CD4-positive, alpha-beta T cell treated with Interleukin-12 subunit alpha and Interleukin-12 subunit beta, for 1 hour (primary cell): ENCODE measurements around the gene STAT1.

Source experiments
- DNase-seq: peaks from one replicate; pipeline ENCODE4 v3.0.0-alpha.2; 2020

The STAT1 gene

DNA sequence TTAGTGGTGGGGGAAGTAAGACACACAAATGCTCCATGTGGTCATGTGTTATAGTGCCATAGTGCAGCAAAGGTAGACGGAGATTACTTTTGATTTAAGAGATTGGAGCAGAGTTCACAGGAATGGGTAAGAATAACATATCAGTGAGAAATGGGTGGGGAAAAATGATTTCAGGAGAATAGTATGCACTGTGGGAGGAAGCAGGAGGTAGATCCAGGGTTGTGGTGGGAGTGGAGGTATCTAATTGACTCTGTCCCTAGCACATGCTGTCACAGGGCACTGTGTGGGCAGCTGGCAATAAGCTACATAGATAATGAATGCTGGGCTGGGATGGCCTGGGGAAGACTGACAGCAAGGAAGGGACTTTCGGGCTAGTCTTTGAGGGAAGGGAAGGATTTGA lies 65.3 kb downstream of the STAT1 start:
- DNase-seq, result no peak

DNA sequence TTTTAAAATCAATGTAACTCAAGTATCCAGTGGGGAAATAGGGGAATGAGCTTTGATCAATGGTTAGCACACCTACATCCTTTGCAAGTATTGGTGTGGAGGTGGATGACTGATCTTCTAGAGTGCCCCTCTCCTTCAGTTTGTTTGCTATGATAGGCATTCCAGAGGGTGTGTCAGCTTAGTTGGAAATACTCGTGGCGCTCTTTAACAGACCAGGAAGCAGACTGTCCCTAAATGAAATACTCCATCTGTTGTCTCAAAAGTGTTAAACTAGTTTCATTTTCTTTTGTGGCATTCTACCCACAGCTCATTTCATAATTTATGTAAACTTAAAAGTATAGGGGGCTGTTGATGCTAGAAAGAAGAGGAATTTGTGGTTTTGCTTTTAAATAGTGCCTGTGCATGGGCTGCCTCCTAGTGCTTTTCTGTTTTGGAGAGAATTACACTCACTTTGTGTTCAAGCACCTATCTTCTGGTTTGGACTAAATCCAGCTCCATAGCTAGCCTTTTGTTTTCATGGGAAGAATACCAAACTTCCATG lies 66.2 kb downstream of the STAT1 start:
- peak; percentile 38 for DNase-seq

DNA sequence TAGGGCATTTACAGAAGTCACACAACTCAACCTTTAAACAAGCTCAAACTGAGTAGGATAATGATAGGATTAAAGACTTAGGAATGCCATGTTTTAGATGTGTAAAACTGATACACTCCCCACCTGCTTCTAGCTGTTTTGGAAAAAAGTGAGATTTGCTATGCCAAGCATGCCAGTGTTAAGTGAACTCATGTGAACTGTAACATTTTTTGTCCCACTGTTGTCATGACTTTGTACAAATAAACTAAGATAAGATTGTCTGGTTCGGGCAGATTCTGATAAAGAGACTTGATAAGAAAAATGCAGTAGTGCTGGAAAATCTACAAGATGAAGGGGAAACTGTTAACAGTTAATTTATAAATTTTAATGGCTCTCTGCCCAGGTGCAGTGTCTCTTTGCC lies 66.8 kb downstream of the STAT1 start:
- DNase-seq, result peak; percentile 21

DNA sequence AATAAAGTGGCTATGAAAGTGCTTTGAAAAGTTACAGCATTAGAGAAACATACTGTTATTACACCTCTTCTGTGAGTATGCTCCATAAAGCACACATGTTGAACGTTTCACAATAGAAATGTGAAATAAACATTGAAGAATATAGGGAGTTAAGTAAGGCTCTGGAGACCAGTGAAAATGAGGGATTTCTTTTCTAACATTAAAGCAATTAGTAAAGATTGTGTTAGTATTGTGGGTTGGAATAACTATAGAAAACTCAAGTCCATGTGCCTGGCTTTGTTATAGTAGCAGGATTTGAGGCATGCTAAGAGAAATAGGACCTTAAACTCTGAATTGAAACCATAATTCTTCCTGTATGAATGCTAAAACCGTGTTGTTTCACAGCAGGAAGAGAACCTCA lies 70.3 kb downstream of the STAT1 start:
- DNase-seq, result no peak

DNA sequence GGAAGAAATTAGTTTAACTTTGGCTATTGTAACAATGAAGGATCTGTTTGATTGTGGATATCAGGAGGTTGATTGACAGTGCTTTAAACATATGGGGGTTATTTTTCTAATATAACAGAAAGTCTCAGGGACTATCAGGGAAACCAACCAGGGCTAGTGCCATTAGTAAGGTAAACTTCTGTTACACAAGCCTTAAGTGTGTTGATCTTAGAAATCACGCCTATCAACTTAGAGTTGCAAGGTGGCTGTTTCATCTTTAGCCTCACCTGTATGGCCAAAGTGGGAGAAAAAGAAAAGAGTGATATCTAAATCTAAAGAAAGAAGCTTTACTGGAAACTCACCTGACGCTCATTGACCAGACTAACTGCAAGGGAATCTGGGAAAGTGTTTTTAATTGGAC lies 71.3 kb downstream of the STAT1 start:
- DNase-seq, result no peak

DNA sequence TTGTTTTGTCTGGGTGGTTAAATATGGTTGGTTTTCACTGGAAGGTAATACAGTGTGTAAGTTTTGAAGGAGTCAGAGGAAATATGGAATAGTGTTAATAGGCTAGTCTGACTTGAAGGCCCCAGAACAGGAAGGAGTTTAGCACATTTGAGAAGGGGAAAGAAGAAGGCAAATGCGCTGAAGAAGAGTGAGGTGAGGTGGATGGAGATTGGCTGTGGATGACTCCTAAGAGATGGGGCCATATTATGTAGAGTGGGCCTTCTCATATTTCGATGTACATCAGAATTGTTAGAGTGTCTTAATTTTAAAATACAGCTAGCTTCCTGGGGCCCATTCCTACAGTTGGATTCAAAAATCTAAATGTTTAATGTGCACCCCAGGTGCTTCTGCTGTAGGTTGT lies 72.4 kb downstream of the STAT1 start:
- no peak for DNase-seq

DNA sequence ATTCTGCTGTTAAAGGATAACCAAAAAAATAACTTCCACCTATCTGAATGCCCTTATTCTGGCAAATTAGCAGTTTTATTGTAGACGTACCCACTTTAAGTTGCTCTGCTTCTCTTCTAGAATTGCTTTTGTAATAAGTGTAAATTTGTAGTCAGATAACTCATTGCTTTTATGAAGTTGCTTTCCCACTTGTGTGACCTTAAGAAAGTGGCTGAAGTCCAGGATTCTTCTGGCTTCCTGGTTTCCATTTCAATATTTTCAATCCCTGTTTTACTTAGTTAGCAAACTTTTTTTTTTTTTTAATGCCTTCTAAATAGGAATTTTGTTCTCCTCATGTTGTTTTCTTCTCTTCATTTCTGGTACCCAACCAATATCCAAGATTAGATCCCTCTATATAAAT lies 73.5 kb downstream of the STAT1 start:
- no peak for DNase-seq

DNA sequence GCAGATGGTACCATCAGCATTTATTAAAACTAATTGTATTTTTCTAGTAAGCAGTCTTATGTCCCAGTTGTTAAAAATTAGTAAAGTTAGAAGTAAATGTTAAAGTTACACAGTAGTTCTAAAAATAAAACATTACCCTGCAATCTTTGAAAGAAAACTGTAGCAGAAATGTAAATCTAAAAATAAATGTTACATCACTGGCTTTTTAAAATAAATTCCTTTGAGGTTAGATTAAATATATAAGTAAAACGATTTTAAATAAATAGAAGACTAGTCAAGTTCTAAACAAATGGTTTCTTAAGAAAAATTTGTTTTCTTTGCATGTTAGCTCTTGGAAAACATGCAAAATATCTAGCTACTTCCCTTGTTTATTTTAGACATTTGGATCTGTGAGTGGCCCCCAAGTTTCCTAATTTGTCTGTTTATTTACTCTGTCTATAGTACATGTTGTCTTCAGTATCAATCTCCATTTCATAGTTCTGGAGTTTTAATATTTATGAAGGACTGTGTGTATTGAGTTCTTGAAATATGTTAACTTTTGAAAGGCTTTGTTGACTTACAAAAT lies 75.1 kb downstream of the STAT1 start:
- DNase-seq, result no peak

DNA sequence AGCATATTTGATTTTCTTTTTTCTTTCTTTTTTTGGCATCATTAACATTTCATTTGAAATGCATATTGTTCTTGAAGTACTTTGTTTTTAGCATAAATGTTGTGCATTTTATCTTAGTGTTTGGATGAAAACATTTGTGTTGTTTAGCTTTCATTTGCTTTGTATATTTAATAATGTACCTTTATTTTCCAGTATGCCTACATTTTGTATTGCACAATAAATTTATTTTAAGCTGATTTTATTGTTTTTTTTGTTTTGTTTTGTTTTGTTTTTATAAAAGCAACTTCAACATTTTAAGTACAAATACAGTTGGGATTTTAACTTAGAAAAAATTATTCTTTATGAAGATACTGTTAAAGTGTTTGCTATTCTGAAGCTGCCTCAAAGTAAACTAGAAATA lies 78.9 kb downstream of the STAT1 start:
- DNase-seq, result no peak

DNA sequence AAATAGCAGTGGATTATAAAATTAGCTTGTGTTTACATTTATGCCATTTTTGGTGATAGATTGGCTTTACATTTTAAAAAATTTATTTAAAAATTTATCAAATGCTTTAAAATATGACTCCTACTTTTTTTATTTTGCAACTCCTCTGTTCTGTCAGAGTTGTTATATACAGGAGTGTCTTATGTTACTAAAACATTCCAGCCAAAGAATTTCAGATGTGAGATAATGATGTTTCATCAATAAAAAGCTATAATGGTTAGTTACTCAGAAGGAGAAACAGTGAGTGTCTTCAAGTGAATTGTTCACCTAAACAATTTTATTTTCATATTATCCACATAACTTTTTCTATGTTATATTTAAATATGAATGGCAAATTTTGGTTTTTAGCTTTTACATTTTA lies 80.6 kb downstream of the STAT1 start:
- no peak for DNase-seq

DNA sequence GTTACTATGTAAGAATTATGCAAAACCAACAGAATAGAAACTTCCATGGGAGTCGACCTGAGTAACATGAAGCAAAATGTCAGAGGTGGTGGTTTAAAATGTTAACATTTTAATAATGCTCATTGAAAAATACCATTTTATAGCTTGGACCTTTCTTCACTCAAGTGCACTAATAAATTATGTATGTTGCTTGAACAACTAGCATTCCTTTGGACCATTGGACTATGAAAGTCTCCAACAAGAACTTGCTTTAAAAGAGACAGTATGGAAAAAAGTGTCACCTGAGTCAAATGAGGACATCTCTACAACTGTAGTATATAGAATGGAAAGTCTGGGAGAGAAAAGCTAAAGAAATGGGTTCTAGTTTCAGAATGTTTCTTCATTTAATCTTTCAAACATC lies 81.5 kb downstream of the STAT1 start:
- DNase-seq, result no peak

DNA sequence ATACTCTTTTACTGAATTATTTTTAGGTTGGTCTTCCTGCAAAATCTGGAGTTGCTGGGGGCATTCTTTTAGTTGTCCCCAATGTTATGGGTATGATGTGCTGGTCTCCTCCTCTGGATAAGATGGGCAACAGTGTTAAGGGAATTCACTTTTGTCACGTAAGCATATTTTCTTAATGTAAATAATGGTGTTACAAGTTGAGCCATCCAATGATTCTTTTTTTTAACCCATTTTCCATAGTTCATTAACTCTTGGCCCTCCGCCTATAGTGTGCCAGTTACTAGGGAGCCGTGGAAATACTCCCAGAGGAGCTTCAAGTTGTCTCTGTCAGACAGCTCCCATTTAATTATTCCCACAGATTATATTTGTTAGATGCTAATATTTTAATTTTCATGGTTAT lies 83.6 kb downstream of the STAT1 start:
- no peak for DNase-seq

DNA sequence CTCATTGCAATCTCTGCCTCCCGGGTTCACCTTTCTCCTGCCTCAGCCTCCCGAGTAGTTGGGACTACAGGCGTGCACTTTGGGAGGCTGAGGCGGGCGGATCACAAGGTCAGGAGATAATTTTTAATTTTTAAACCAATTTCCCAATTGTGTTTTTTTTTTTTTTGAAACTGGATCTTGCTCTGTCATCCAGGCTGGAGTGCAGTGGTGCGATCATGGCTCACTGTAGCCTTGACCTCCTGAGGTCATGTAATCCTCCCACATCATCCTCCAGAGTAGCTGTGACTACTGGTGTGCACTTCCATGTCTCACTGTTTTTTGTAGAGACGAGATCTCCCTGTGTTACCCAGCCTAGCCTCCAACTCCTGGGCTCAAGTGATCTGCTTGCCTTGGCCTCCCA lies 84.1 kb downstream of the STAT1 start:
- DNase-seq, result no peak

DNA sequence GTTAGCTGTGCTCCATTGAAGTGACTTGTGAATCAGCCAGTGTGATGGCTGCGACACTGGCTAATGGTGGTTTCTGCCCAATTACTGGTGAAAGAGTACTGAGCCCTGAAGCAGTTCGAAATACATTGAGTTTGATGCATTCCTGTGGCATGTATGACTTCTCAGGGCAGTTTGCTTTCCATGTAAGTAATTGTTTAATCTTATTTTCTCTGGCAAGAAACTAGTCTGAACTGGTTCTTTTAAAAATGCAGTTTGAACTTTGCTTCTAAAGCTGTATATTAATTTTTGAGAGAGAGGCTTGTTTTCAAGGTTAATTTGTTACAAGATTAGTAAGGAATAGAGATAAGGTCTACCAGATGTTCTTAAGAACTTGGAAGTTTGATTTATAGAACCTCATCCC lies 86.7 kb downstream of the STAT1 start:
- no peak for DNase-seq

DNA sequence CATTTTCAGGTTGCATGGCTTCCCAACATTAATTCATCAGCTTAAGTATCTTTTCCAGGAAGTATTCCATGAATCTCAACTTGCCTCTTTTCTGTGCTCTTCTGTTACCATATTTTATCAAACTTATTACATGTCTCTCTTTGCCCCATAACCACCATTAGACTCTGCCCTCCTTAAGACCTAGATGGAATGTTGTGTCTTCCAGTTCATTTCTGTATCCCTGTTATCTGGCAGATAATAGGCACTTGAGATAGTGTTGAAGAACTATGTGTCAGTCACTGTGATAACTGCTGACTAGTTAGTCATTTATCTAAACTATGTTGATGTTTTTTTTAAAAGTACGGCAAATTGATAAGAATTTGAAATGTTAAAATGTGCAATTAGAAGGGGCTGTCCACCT lies 91.6 kb downstream of the STAT1 start:
- no peak for DNase-seq

DNA sequence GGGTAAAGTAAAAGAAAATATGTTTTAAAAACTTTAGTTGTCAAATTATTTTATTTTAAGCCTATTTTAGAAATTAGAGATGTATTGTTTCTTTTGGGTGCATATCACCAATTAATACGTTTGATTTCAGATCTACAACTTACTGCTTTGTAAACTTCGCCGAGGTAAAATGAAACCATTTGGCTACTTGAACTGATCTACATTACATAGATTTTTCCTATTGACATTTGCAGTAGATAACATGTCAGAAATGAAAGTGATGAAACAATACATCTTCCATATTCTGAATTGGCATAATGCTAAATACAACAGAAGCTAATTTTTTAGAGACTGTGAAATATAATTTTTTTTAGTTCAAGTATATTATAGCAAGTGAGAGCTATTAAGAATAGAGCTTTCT lies 93.9 kb downstream of the STAT1 start:
- DNase-seq, result no peak
